ENCODE data around the gene MALAT1. TPM values are rescaled to one million over a fixed set of nuclear protein-coding genes. Genes with fewer than 3 reads are reported as not detected.

The MALAT1 gene
- total RNA-seq, 1 donor = 2,681 TPM

- no peak for DNase-seq (ENCODE audit: low read depth in 2 of 3, low spot score in 2 of 3)
Measured at GRCh38 chr11:65554057-65554818, 55.4 kb downstream of the MALAT1 start.

DNA sequence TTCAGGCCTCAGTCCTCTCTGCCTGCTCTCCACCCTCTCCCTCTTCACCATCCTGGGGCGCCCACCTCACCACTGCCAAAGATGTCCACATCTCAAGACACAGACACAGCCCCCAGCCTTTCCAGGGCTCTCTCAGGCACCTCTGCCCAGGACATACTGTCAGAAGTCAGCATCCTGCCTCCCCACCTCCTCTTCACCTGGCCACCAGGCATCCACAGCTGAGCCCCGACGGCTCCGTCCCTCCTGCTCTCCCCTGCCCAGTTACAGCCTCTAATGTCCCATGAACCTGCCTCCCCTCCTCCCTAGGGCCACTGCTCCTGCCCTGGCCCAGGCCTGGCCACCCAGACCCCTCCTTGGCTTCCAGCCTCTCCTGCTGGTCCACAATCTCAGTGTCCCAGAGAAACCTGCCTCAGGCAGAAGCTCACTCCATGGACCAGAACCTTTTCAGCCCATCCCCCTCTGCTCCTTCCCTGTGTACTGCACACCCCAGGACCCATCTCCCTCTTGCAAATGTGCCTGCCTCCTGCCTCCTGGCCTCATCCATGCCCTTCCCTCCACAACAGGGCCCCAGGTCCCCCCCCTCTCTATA, 56.1 kb downstream of the MALAT1 start:
- DNase-seq (ENCODE audit: low read depth in 2 of 3, low spot score in 2 of 3) = no peak

DNA sequence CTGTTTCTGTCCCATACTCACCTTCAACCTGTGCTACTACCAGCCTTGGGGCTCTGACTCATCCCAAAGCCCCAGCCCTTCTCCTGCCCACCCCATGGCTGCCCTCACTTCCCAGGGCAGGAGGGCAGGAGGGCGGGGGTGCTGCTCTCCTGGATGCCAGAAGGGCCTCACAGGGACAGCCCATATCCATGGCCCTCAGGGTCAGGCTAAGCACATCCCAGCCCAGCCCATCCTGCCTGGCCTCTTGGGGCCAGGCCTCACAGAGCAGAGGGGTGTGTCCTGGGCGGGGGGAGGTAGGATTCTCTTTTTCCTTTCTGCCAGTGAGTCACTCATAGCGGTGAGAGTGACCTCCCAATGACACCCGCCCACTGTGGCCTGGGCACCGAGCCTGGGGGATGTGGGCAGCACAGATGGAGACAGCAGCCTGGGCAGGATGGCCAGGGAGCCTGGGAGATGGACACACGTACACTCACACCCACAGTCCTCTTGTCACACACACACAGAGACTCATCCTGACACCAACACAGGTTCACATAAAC, 56.9 kb downstream of the MALAT1 start:
- DNase-seq (ENCODE audit: low read depth in 2 of 3, low spot score in 2 of 3) = no peak

Small RNA genes lying within 50 kb of the gene (small RNA-seq; reads per million reads assigned to genes)
- not detected for gene RF01684

Other genes starting within 250 kb of the MALAT1 start
- gene POLA2, start 237.1 kb upstream of the MALAT1 start, total RNA-seq = 18.9 TPM
- gene CDC42EP2, start 184.2 kb upstream of the MALAT1 start, total RNA-seq = 0.81 TPM
- 65.2 TPM for gene DPF2, start 165.2 kb upstream of the MALAT1 start, total RNA-seq
- gene TIGD3, start 144.3 kb upstream of the MALAT1 start, total RNA-seq = 4.8 TPM
- gene SLC25A45, start 116.4 kb upstream of the MALAT1 start, total RNA-seq = 7.0 TPM
- gene FRMD8, start 112.4 kb upstream of the MALAT1 start, total RNA-seq = 77.6 TPM
- gene NEAT1, start 76.2 kb upstream of the MALAT1 start, total RNA-seq = 102 TPM
- gene SCYL1, start 26.0 kb downstream of the MALAT1 start, total RNA-seq = 107 TPM
- 89.1 TPM for gene LTBP3, start 59.3 kb downstream of the MALAT1 start, total RNA-seq
- 48.7 TPM for gene ZNRD2, start 71.4 kb downstream of the MALAT1 start, total RNA-seq
- 55.5 TPM for gene FAM89B, start 73.5 kb downstream of the MALAT1 start, total RNA-seq
- 101 TPM for gene EHBP1L1, start 77.0 kb downstream of the MALAT1 start, total RNA-seq
- 1.3 TPM for gene KCNK7, start 96.8 kb downstream of the MALAT1 start, total RNA-seq
- gene MAP3K11, start 115.2 kb downstream of the MALAT1 start, total RNA-seq = 98.6 TPM
- gene PCNX3, start 116.7 kb downstream of the MALAT1 start, total RNA-seq = 32.6 TPM
- 154 TPM for gene SIPA1, start 139.1 kb downstream of the MALAT1 start, total RNA-seq
- gene RELA, start 163.9 kb downstream of the MALAT1 start, total RNA-seq = 107 TPM
- 75.7 TPM for gene KAT5, start 213.2 kb downstream of the MALAT1 start, total RNA-seq
- 77.8 TPM for gene RNASEH2C, start 221.8 kb downstream of the MALAT1 start, total RNA-seq